HUDEP-2 (cell line): ENCODE results near the gene TEX52.
"Not testable (repeated sequence)": the region's sequence is repeated elsewhere in the genome, so short reads cannot be mapped to it uniquely, and the experiment has no call there.

Experiments
- DNase-seq, 76 experiments: peaks; one replicate each; lab custom pipeline; 2025; ENCODE audit not compliant: unreplicated experiment in 76 of 76; lab: John Stamatoyannopoulos, UW

The TEX52 gene

GRCh38 chr12:2868986-2869632 is 12.3 kb upstream of the TEX52 start:
- DNase-seq = not testable (repeated sequence)

- DNase-seq = no peak
These were observed 7.4 kb upstream of the TEX52 start for GRCh38 chr12:2864198-2864597.

GRCh38 chr12:2863402-2863801 is 6.6 kb upstream of the TEX52 start:
- DNase-seq = not testable (repeated sequence)

- DNase-seq = no peak
These were observed 6.0 kb upstream of the TEX52 start for GRCh38 chr12:2862876-2863275.

GRCh38 chr12:2860170-2860569 is 3.3 kb upstream of the TEX52 start:
- no peak for DNase-seq

GRCh38 chr12:2858944-2859421 is 2.1 kb upstream of the TEX52 start:
- no peak for DNase-seq

GRCh38 chr12:2858334-2858733 is 1.5 kb upstream of the TEX52 start:
- peak in 4 of 76 experiments; percentile 11 to 26 (median 21) for DNase-seq

- DNase-seq = no peak
These were observed 737 bp upstream of the TEX52 start for GRCh38 chr12:2857576-2857975.

GRCh38 chr12:2856051-2856450 is 788 bp downstream of the TEX52 start:
- DNase-seq = no peak

GRCh38 chr12:2855546-2855945 is 1.3 kb downstream of the TEX52 start:
- no peak for DNase-seq

GRCh38 chr12:2854669-2855453 is 2.0 kb downstream of the TEX52 start:
- no peak for DNase-seq

- DNase-seq = peak in 65 of 76 experiments; percentile 8 to 72 (median 51)
These were observed 3.2 kb downstream of the TEX52 start for GRCh38 chr12:2853626-2854025.

GRCh38 chr12:2851931-2852330 is 4.9 kb downstream of the TEX52 start:
- no peak for DNase-seq

- DNase-seq = no peak
These were observed 11.6 kb downstream of the TEX52 start for GRCh38 chr12:2845280-2845679.

GRCh38 chr12:2844786-2845185 is 12.1 kb downstream of the TEX52 start:
- DNase-seq = no peak

- DNase-seq = no peak
These were observed 13.9 kb downstream of the TEX52 start for GRCh38 chr12:2842948-2843347.

- DNase-seq = peak in 71 of 76 experiments; percentile 8 to 85 (median 50)
These were observed 15.7 kb downstream of the TEX52 start for GRCh38 chr12:2841056-2841650.

GRCh38 chr12:2836574-2836973 is 20.3 kb downstream of the TEX52 start:
- DNase-seq = no peak

- no peak for DNase-seq
These were observed 21.0 kb downstream of the TEX52 start for GRCh38 chr12:2835691-2836403.

GRCh38 chr12:2834581-2835491 is 22.0 kb downstream of the TEX52 start, which contains the start of gene NRIP2:
Gene NRIP2, minus strand, starts transcription at chr12:2835035. Its CDS starts 52 bp downstream, at chr12:2834983.
- DNase-seq = no peak
